ENCODE results near the gene VPS37C. TPM values are rescaled to one million over a fixed set of nuclear protein-coding genes. Genes with fewer than 3 reads are reported as not detected.
"Not testable (repeated sequence)": the region's sequence is repeated elsewhere in the genome, so short reads cannot be mapped to it uniquely, and the experiment has no call there.

VPS37C gene
- total RNA-seq, 1 donor from 2014 or later: 19.6 TPM

DNA sequence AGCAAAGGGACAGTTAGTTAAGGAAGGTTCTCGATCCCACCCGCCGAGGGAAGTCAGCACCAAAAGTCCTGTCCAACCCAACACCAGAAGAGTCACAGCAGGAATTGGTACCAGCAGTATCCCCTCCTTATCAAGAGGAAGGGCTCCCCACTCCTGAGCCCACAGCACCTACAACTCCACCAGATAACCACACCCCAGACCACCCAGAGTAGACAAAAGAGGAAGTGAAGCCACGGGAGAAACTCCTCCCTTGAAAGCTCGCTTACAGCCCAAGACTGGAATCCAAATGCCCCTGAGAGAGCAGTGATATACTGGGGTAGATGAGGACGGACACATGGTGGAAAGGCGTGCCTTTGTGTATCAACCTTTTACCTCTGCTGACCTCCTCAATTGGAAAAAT, 66.2 kb downstream of the VPS37C start:
- Mint-ChIP-seq H3K9me3 (ENCODE audit: low read depth) (peaks cover 3% of the 10 kb centered on the region), H3K27ac (ENCODE audit: unreplicated experiment) (no peak overlapping the region), H3K4me3 (ENCODE audit: unreplicated experiment) (no peak overlapping the region), H3K4me1 (ENCODE audit: low read depth) (no peaks in the 10 kb centered on the region), H3K27me3 (ENCODE audit: low read depth) (peaks cover 8% of the 10 kb centered on the region), H3K36me3 (ENCODE audit: low read depth) (peaks cover 1% of the 10 kb centered on the region)
- no peak for DNase-seq (ENCODE audit: low spot score)
- no peak for TF ChIP-seq CTCF (IDR thresholded peaks at IDR 0.05)

DNA sequence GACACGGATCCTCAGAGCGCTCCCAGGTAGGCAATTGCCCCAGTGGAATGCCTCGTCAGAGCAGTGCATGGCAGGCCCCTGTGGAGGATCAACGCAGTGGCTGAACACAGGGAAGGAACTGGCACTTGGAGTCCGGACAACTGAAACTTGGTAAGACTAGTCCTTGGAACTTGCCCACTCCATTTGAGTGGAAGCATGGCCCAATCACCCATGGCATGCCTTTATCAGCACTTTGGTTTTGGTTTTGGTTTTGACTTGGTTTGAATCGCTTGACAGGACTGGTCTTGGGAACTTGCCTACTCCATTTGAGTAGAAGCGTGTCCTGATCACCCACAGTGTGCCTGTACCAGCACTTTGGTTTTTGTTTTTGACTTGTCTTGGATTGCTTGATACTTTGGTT, 67.1 kb downstream of the VPS37C start:
- H3K27ac Mint-ChIP-seq (ENCODE audit: unreplicated experiment); H3K27me3 Mint-ChIP-seq (ENCODE audit: low read depth); H3K4me1 Mint-ChIP-seq (ENCODE audit: low read depth); DNase-seq (ENCODE audit: low spot score); H3K4me3 Mint-ChIP-seq (ENCODE audit: unreplicated experiment); H3K36me3 Mint-ChIP-seq (ENCODE audit: low read depth); H3K9me3 Mint-ChIP-seq (ENCODE audit: low read depth): not testable (repeated sequence)

- Mint-ChIP-seq H3K4me3 (ENCODE audit: unreplicated experiment) (no peak overlapping the region), H3K27me3 (ENCODE audit: low read depth) (peaks cover 8% of the 10 kb centered on the region), H3K4me1 (ENCODE audit: low read depth) (no peaks in the 10 kb centered on the region)
These were observed 68.1 kb downstream of the VPS37C start for GRCh38 chr11:61092908-61093763.

GRCh38 chr11:61092280-61092766, 68.9 kb downstream of the VPS37C start:
- Mint-ChIP-seq H3K36me3 (ENCODE audit: low read depth) (peaks cover 1% of the 10 kb centered on the region), H3K27ac (ENCODE audit: unreplicated experiment) (no peak overlapping the region), H3K9me3 (ENCODE audit: low read depth) (peaks cover 3% of the 10 kb centered on the region), H3K4me1 (ENCODE audit: low read depth) (no peaks in the 10 kb centered on the region), H3K27me3 (ENCODE audit: low read depth) (peaks cover 8% of the 10 kb centered on the region), H3K4me3 (ENCODE audit: unreplicated experiment) (no peak overlapping the region)
- TF ChIP-seq CTCF (IDR thresholded peaks at IDR 0.05): no peak
- DNase-seq (ENCODE audit: low spot score): no peak

More at GRCh38 chr11:61092908-61093763, 68.1 kb downstream of the VPS37C start:
- no peak for TF ChIP-seq CTCF (IDR thresholded peaks at IDR 0.05)
- Mint-ChIP-seq H3K27ac (ENCODE audit: unreplicated experiment) (no peak overlapping the region), H3K36me3 (ENCODE audit: low read depth) (peaks cover 1% of the 10 kb centered on the region), H3K9me3 (ENCODE audit: low read depth) (peaks cover 3% of the 10 kb centered on the region)
- DNase-seq (ENCODE audit: low spot score): no peak

DNA sequence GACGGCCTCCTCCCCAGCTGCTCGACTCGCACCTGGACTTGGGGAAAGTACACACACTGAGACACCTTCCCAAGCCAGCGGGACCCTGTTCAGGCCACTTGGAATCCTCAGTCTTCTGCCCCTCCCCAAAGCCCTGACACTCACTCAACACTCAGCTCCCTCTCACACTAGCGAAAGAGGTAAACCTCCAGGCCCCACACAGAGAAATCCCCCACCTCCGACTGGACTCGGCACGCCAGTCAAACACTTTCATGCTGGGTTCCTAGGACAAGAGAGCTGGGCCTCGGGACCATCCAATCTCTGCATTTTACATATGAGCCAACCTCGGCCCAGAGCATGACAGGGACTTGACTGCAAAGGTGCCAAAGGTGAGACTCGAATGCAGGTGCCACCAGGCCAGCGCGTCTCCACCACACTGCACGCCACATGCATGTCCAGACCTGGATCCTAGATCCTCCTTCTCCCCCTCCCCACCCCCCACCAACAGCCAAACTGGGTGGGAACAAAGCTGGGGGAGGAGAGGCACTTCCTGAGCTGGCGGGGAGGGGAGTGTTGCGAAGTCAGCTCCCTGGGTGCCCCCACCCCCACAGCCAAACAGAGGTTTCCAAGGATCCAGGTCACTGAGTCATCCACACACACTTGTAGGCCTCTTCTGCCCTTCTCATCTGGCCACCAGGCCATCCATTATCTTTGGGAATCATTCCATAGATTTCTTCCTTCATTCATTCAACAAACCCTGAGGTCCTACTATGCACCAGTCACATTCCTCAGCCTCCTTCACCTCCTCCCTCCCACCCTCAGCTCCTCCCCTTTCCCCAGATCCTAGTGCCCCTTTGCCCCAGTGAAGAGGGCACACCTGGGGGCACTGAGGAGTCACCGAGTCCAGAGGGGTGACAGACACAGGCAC, 69.6 kb downstream of the VPS37C start:
- peaks cover 4% of the 10 kb centered on the region for H3K27me3 Mint-ChIP-seq (ENCODE audit: low read depth)
- no peak overlapping the region for H3K27ac Mint-ChIP-seq (ENCODE audit: unreplicated experiment)
- H3K4me3 Mint-ChIP-seq (ENCODE audit: unreplicated experiment): no peak overlapping the region
- no peak for DNase-seq (ENCODE audit: low spot score)
- peaks cover 3% of the 10 kb centered on the region for H3K9me3 Mint-ChIP-seq (ENCODE audit: low read depth)
- H3K36me3 Mint-ChIP-seq (ENCODE audit: low read depth): peaks cover 1% of the 10 kb centered on the region
- TF ChIP-seq CTCF (IDR thresholded peaks at IDR 0.05): no peak
- H3K4me1 Mint-ChIP-seq (ENCODE audit: low read depth): no peaks in the 10 kb centered on the region

All from chondrocyte (in vitro differentiated cells).